ENCODE results near the gene COL1A2.

Gene COL1A2

GRCh38 chr7:94412762-94413322 is 18.1 kb downstream of the COL1A2 start:
- DNase-seq = no peak

GRCh38 chr7:94414481-94414880 is 19.8 kb downstream of the COL1A2 start:
- DNase-seq = peak; percentile 77

- DNase-seq = no peak
These were observed 20.3 kb downstream of the COL1A2 start for GRCh38 chr7:94414980-94415379.

- DNase-seq = peak; percentile 37
These were observed 22.6 kb downstream of the COL1A2 start for GRCh38 chr7:94417306-94417705.

GRCh38 chr7:94417901-94418300 is 23.2 kb downstream of the COL1A2 start:
- DNase-seq = peak; percentile 44

GRCh38 chr7:94418851-94419250 is 24.2 kb downstream of the COL1A2 start:
- DNase-seq = no peak

- no peak for DNase-seq
These were observed 25.6 kb downstream of the COL1A2 start for GRCh38 chr7:94420328-94420727.

- no peak for DNase-seq
These were observed 27.0 kb downstream of the COL1A2 start for GRCh38 chr7:94421681-94422080.

GRCh38 chr7:94422136-94422535 is 27.4 kb downstream of the COL1A2 start:
- no peak for DNase-seq

GRCh38 chr7:94422827-94423460 is 28.2 kb downstream of the COL1A2 start:
- DNase-seq = no peak

GRCh38 chr7:94423863-94424735 is 29.4 kb downstream of the COL1A2 start:
- no peak for DNase-seq

- no peak for DNase-seq
These were observed 30.9 kb downstream of the COL1A2 start for GRCh38 chr7:94425546-94425945.

GRCh38 chr7:94426980-94427875 is 32.5 kb downstream of the COL1A2 start:
- DNase-seq = no peak

- no peak for DNase-seq
These were observed 34.5 kb downstream of the COL1A2 start for GRCh38 chr7:94429153-94429552.

- no peak for DNase-seq
These were observed 36.5 kb downstream of the COL1A2 start for GRCh38 chr7:94431176-94431575.

- DNase-seq = no peak
These were observed 37.1 kb downstream of the COL1A2 start for GRCh38 chr7:94431619-94432280.

GRCh38 chr7:94432281-94432670 is 37.6 kb downstream of the COL1A2 start:
- DNase-seq = no peak

- no peak for DNase-seq
These were observed 38.1 kb downstream of the COL1A2 start for GRCh38 chr7:94432817-94433216.

- no peak for DNase-seq
These were observed 38.5 kb downstream of the COL1A2 start for GRCh38 chr7:94433224-94433623.

- DNase-seq = no peak
These were observed 39.3 kb downstream of the COL1A2 start for GRCh38 chr7:94434042-94434441.

- DNase-seq = peak; percentile 80
These were observed 41.4 kb downstream of the COL1A2 start for GRCh38 chr7:94436018-94436604.

- DNase-seq = no peak
These were observed 42.0 kb downstream of the COL1A2 start for GRCh38 chr7:94436700-94437099.

Data from NCI-H1092 treated with DMSO at 0.1 percent for 48 hours (cell line).